Renal cortex interstitium (tissue), 11 donors: ENCODE measurements around the gene CLDN24. TPM values are rescaled to one million over a fixed set of nuclear protein-coding genes. Genes with fewer than 3 reads are reported as not detected.
"Not testable (repeated sequence)": the region's sequence is repeated elsewhere in the genome, so short reads cannot be mapped to it uniquely, and the experiment has no call there.

Experiments
- DNase-seq, 11 donors: peaks; one replicate each; pipeline ENCODE4 v3.0.0-alpha.2; 2013; ENCODE audit warnings: low read depth in 9 of 11, low spot score in 4 of 11; ENCODE audit errors: extremely low read depth in 1 of 11
- polyA plus RNA-seq, 3 donors: library from polyadenylated mRNA; unstranded; fragments of 120-200 nt; gene quantifications; one replicate each; pipeline ENCODE4 v1.2.1, GENCODE V29; 2013; ENCODE audit not compliant: insufficient read length in 3 of 3

The CLDN24 gene
- polyA plus RNA-seq, 3 donors = 0.16 TPM; not detected in 2

GRCh38 chr4:183327827-183328226 is 5.6 kb upstream of the CLDN24 start:
- no peak for DNase-seq

GRCh38 chr4:183326853-183327252 is 4.6 kb upstream of the CLDN24 start:
- no peak for DNase-seq

- not testable (repeated sequence) for DNase-seq
Measured at GRCh38 chr4:183326387-183326786, 4.2 kb upstream of the CLDN24 start.

- DNase-seq = no peak
Measured at GRCh38 chr4:183324619-183325018, 2.4 kb upstream of the CLDN24 start.

- not testable (repeated sequence) for DNase-seq
Measured at GRCh38 chr4:183324056-183324455, 1.8 kb upstream of the CLDN24 start.

GRCh38 chr4:183323295-183323694 is 1.1 kb upstream of the CLDN24 start:
- DNase-seq = no peak

GRCh38 chr4:183321516-183321915 is 710 bp downstream of the CLDN24 start:
- DNase-seq = no peak

GRCh38 chr4:183321079-183321478 is 1.1 kb downstream of the CLDN24 start:
- no peak for DNase-seq

- no peak for DNase-seq
Measured at GRCh38 chr4:183320211-183321059, 1.8 kb downstream of the CLDN24 start, which contains the start of gene CLDN22. CLDN22 (minus strand) TSS chr4:183320276; CDS start chr4:183320218, 58 bp downstream.

GRCh38 chr4:183318656-183319055 is 3.6 kb downstream of the CLDN24 start:
- DNase-seq = no peak

GRCh38 chr4:183314806-183315205 is 7.4 kb downstream of the CLDN24 start:
- DNase-seq = no peak

- DNase-seq = no peak
Measured at GRCh38 chr4:183314336-183314735, 7.9 kb downstream of the CLDN24 start.

GRCh38 chr4:183312841-183313240 is 9.4 kb downstream of the CLDN24 start:
- DNase-seq = no peak

GRCh38 chr4:183306811-183307210 is 15.4 kb downstream of the CLDN24 start:
- DNase-seq = no peak

- DNase-seq = no peak
Measured at GRCh38 chr4:183304538-183304937, 17.7 kb downstream of the CLDN24 start.

- no peak for DNase-seq
Measured at GRCh38 chr4:183304067-183304466, 18.2 kb downstream of the CLDN24 start.

- no peak for DNase-seq
Measured at GRCh38 chr4:183303301-183303700, 18.9 kb downstream of the CLDN24 start.

- DNase-seq = no peak
Measured at GRCh38 chr4:183300655-183301054, 21.6 kb downstream of the CLDN24 start.

- DNase-seq = no peak
Measured at GRCh38 chr4:183300070-183300469, 22.2 kb downstream of the CLDN24 start.

GRCh38 chr4:183299464-183299863 is 22.8 kb downstream of the CLDN24 start:
- no peak for DNase-seq

- no peak for DNase-seq
Measured at GRCh38 chr4:183297675-183298074, 24.6 kb downstream of the CLDN24 start.
